Tongue (tissue), 2 donors: ENCODE measurements around the gene RNU1-1. TPM values are rescaled to one million over a fixed set of nuclear protein-coding genes. Genes with fewer than 3 reads are reported as not detected.
"Not testable (repeated sequence)": the region's sequence is repeated elsewhere in the genome, so short reads cannot be mapped to it uniquely, and the experiment has no call there.

ENCODE experiments used
- DNase-seq: peaks from one replicate; pipeline ENCODE4 v3.0.0-alpha.2; 2015
- total RNA-seq: library from RNA; depleted of rRNA; stranded (reverse); fragments of >200 nt; gene quantifications from one replicate; pipeline ENCODE4 v1.2.3, GENCODE V29; 2014

Gene RNU1-1
- under 0.01 TPM for total RNA-seq

GRCh38 chr1:16514107-16515055, at the start of gene RNU1-1:
Gene RNU1-1 (minus strand): TSS chr1:16514285.
- peak; percentile 88 for DNase-seq

GRCh38 chr1:16561035-16561434, 47.0 kb upstream of the RNU1-1 start:
- DNase-seq = not testable (repeated sequence)

- not testable (repeated sequence) for DNase-seq
Observed at GRCh38 chr1:16560498-16560897, 46.4 kb upstream of the RNU1-1 start.

GRCh38 chr1:16559688-16560087, 45.6 kb upstream of the RNU1-1 start:
- not testable (repeated sequence) for DNase-seq

GRCh38 chr1:16557034-16557433, 42.9 kb upstream of the RNU1-1 start:
- not testable (repeated sequence) for DNase-seq

GRCh38 chr1:16553244-16553643, 39.2 kb upstream of the RNU1-1 start:
- not testable (repeated sequence) for DNase-seq

GRCh38 chr1:16550212-16550918, 36.3 kb upstream of the RNU1-1 start:
- DNase-seq = not testable (repeated sequence)

GRCh38 chr1:16549545-16549944, 35.5 kb upstream of the RNU1-1 start:
- DNase-seq = not testable (repeated sequence)

- DNase-seq = not testable (repeated sequence)
Observed at GRCh38 chr1:16547502-16548241, 33.6 kb upstream of the RNU1-1 start.

- peak; percentile 40 for DNase-seq
Observed at GRCh38 chr1:16545682-16546095, 31.6 kb upstream of the RNU1-1 start.

- DNase-seq = not testable (repeated sequence)
Observed at GRCh38 chr1:16540421-16540893, 26.4 kb upstream of the RNU1-1 start.

- DNase-seq = not testable (repeated sequence)
Observed at GRCh38 chr1:16537528-16537927, 23.4 kb upstream of the RNU1-1 start.

GRCh38 chr1:16536796-16537195, 22.7 kb upstream of the RNU1-1 start:
- DNase-seq = not testable (repeated sequence)

- DNase-seq = not testable (repeated sequence)
Observed at GRCh38 chr1:16535898-16536297, 21.8 kb upstream of the RNU1-1 start.

- DNase-seq = not testable (repeated sequence)
Observed at GRCh38 chr1:16535487-16535886, 21.4 kb upstream of the RNU1-1 start.

GRCh38 chr1:16534829-16535456, 20.9 kb upstream of the RNU1-1 start:
- DNase-seq = peak; percentile 52

GRCh38 chr1:16534239-16534828, 20.2 kb upstream of the RNU1-1 start:
- DNase-seq = not testable (repeated sequence)

GRCh38 chr1:16532235-16532991, 18.3 kb upstream of the RNU1-1 start:
- DNase-seq = not testable (repeated sequence)

- DNase-seq = not testable (repeated sequence)
Observed at GRCh38 chr1:16528338-16528737, 14.3 kb upstream of the RNU1-1 start.

- DNase-seq = peak; percentile 12
Observed at GRCh38 chr1:16525769-16526168, 11.7 kb upstream of the RNU1-1 start.
